ENCODE results near the gene COL5A3.

COL5A3 gene

DNA sequence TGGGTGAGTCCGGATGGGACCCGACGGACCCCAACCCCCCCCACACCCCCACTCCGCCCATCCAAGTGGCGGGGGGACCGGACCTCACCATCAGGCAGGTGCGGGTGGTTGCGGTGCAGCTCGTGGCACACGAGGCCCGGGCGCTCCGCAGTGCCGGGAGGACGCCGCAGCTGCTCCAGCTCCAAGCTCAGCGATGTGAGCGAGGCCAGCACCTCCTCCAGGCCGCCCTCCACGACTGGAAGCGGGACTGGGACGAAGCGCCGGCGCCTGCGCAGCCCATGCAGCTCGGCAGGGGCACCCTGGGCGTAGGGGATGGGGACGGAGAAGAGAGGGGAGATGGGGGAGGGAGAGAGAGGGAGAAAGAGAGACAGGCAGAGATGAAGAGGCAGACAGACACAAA, 43.9 kb downstream of the COL5A3 start:
- TF ChIP-seq, protein P1, sequence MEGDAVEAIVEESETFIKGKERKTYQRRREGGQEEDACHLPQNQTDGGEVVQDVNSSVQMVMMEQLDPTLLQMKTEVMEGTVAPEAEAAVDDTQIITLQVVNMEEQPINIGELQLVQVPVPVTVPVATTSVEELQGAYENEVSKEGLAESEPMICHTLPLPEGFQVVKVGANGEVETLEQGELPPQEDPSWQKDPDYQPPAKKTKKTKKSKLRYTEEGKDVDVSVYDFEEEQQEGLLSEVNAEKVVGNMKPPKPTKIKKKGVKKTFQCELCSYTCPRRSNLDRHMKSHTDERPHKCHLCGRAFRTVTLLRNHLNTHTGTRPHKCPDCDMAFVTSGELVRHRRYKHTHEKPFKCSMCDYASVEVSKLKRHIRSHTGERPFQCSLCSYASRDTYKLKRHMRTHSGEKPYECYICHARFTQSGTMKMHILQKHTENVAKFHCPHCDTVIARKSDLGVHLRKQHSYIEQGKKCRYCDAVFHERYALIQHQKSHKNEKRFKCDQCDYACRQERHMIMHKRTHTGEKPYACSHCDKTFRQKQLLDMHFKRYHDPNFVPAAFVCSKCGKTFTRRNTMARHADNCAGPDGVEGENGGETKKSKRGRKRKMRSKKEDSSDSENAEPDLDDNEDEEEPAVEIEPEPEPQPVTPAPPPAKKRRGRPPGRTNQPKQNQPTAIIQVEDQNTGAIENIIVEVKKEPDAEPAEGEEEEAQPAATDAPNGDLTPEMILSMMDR (IDR thresholded peaks at IDR 0.05; ENCODE audit: insufficient read depth, low read length, poor library complexity, severe bottlenecking) = no peak
- TF ChIP-seq EZH2phosphoT487 (conservative IDR thresholded peaks at IDR 0.05; ENCODE audit: low read length) = no peak
- Histone ChIP-seq H3K4me3 (ENCODE audit: insufficient read depth, low read length, poor library complexity, severe bottlenecking) (no peak overlapping the region), H3K79me2 (ENCODE audit: insufficient read depth, low read length) (no peaks in the 10 kb centered on the region), H3K9me2 (replicated peaks; ENCODE audit: insufficient read depth, low read length) (no peaks in the 10 kb centered on the region), H2AFZ (ENCODE audit: low read depth, low read length, severe bottlenecking) (no peak overlapping the region), H3K9me3 (ENCODE audit: insufficient read depth, low read length) (no peaks in the 10 kb centered on the region), H3K9ac (ENCODE audit: low read length) (no peak overlapping the region), H3K27me3 (ENCODE audit: low read length) (no peaks in the 10 kb centered on the region), H3K36me3 (ENCODE audit: low read length) (no peaks in the 10 kb centered on the region), H3K27ac (ENCODE audit: low read depth, low read length) (no peak overlapping the region), H4K20me1 (ENCODE audit: low read depth, low read length) (no peaks in the 10 kb centered on the region), H3K4me2 (ENCODE audit: low read depth, low read length, poor library complexity, severe bottlenecking) (no peak overlapping the region), H3F3A (ENCODE audit: insufficient read depth) (no peaks in the 10 kb centered on the region)

- Histone ChIP-seq H3K27me3 (ENCODE audit: low read length) (no peaks in the 10 kb centered on the region), H3K27ac (ENCODE audit: low read depth, low read length) (no peak overlapping the region), H3K9me3 (ENCODE audit: insufficient read depth, low read length) (no peaks in the 10 kb centered on the region), H4K20me1 (ENCODE audit: low read depth, low read length) (no peaks in the 10 kb centered on the region), H3K4me2 (ENCODE audit: low read depth, low read length, poor library complexity, severe bottlenecking) (no peak overlapping the region), H3K9me2 (replicated peaks; ENCODE audit: insufficient read depth, low read length) (no peaks in the 10 kb centered on the region), H3K36me3 (ENCODE audit: low read length) (no peaks in the 10 kb centered on the region), H3K9ac (ENCODE audit: low read length) (no peak overlapping the region), H3F3A (ENCODE audit: insufficient read depth) (no peaks in the 10 kb centered on the region), H2AFZ (ENCODE audit: low read depth, low read length, severe bottlenecking) (no peak overlapping the region), H3K4me3 (ENCODE audit: insufficient read depth, low read length, poor library complexity, severe bottlenecking) (no peak overlapping the region), H3K79me2 (ENCODE audit: insufficient read depth, low read length) (no peaks in the 10 kb centered on the region)
- TF ChIP-seq EZH2phosphoT487 (conservative IDR thresholded peaks at IDR 0.05; ENCODE audit: low read length) = no peak
- TF ChIP-seq, protein P1 (IDR thresholded peaks at IDR 0.05; ENCODE audit: insufficient read depth, low read length, poor library complexity, severe bottlenecking) = no peak
Observed at GRCh38 chr19:9966024-9966423, 44.3 kb downstream of the COL5A3 start.

DNA sequence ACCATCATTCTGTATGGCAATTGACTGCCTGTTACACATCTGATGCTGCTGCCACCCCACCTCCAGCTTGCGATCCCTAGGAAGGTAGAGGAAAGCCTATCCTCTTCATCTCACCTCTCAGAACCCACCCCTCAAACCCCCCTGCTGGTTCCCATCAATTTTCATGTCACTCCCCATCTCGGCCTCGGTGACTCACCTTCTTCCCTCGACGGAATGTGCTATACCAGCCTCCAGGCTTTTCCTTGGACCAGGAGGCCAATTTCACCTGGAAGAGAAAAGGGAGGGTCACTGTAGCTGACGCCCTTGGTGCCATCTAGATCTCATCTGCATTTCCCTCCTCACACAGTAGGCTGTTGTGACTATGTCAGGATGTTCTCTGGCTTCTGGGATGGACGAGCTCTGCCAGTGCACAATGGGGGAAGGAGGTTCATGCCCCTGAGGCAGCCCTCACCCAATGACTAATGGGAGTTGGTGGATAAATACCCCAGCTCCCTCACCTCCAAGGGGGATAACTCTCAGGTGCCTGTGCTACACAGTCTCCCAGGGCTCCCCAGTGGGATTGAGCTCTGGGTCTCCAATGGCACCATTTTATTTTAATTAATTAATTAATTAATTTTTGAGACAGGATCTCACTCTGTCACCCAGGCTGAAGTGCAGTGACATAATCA, 47.5 kb downstream of the COL5A3 start:
- no peaks in the 10 kb centered on the region for H3K36me3 ChIP-seq (ENCODE audit: low read length)
- no peak overlapping the region for H2AFZ ChIP-seq (ENCODE audit: low read depth, low read length, severe bottlenecking)
- H3K4me2 ChIP-seq (ENCODE audit: low read depth, low read length, poor library complexity, severe bottlenecking) = no peak overlapping the region
- H3K27me3 ChIP-seq (ENCODE audit: low read length) = no peaks in the 10 kb centered on the region
- no peaks in the 10 kb centered on the region for H3K9me3 ChIP-seq (ENCODE audit: insufficient read depth, low read length)
- H3K27ac ChIP-seq (ENCODE audit: low read depth, low read length) = no peak overlapping the region
- H4K20me1 ChIP-seq (ENCODE audit: low read depth, low read length) = no peaks in the 10 kb centered on the region
- H3F3A ChIP-seq (ENCODE audit: insufficient read depth) = no peaks in the 10 kb centered on the region
- H3K9me2 ChIP-seq (replicated peaks; ENCODE audit: insufficient read depth, low read length) = no peaks in the 10 kb centered on the region
- no peaks in the 10 kb centered on the region for H3K79me2 ChIP-seq (ENCODE audit: insufficient read depth, low read length)
- H3K4me3 ChIP-seq (ENCODE audit: insufficient read depth, low read length, poor library complexity, severe bottlenecking) = no peak overlapping the region
- no peak overlapping the region for H3K9ac ChIP-seq (ENCODE audit: low read length)
- TF ChIP-seq, protein P1 (IDR thresholded peaks at IDR 0.05; ENCODE audit: insufficient read depth, low read length, poor library complexity, severe bottlenecking) = no peak
- TF ChIP-seq EZH2phosphoT487 (conservative IDR thresholded peaks at IDR 0.05; ENCODE audit: low read length) = no peak

Measured in SU-DHL-6 (cell line).